ENCODE results near the gene SHANK2. TPM values are rescaled to one million over a fixed set of nuclear protein-coding genes. Genes with fewer than 3 reads are reported as not detected.

SHANK2 gene
- total RNA-seq, 2 experiments from 2014 or later: not detected

- no peak overlapping the region for H3K27ac Mint-ChIP-seq
- ChIA-PET POLR2A (no interaction called here), CTCF (no interaction called here)
- ATAC-seq (no peak), DNase-seq (no peak)
- H3K4me1 Mint-ChIP-seq (ENCODE audit: low read depth): no peaks in the 10 kb centered on the region
- peaks cover 19% of the 10 kb centered on the region for H3K27me3 Mint-ChIP-seq (ENCODE audit: low read depth)
- H3K36me3 Mint-ChIP-seq (ENCODE audit: low read depth): no peaks in the 10 kb centered on the region
- H3K9me3 Mint-ChIP-seq (ENCODE audit: insufficient read depth): no peaks in the 10 kb centered on the region
- H3K4me3 Mint-ChIP-seq: no peak overlapping the region
Observed at GRCh38 chr11:71247551-71248250, 4.7 kb downstream of the SHANK2 start.

- POLR2A ChIA-PET: interaction anchor here (0.7 kb wide), 1 partner anchor 1225 kb away, joined by 4 read pairs; no protein-coding TSS in a partner anchor
- no peak for DNase-seq
- H3K27ac Mint-ChIP-seq: no peak overlapping the region
Observed at GRCh38 chr11:71246559-71246958, 5.8 kb downstream of the SHANK2 start.

GRCh38 chr11:71245601-71246391, 6.6 kb downstream of the SHANK2 start:
- Mint-ChIP-seq H3K36me3 (ENCODE audit: low read depth) (no peaks in the 10 kb centered on the region), H3K27ac (no peak overlapping the region), H3K27me3 (ENCODE audit: low read depth) (peaks cover 26% of the 10 kb centered on the region), H3K4me1 (ENCODE audit: low read depth) (no peaks in the 10 kb centered on the region), H3K4me3 (no peak overlapping the region), H3K9me3 (ENCODE audit: insufficient read depth) (no peaks in the 10 kb centered on the region)
- ChIA-PET CTCF (no interaction called here), POLR2A (interaction anchor here (0.7 kb wide), 1 partner anchor 1225 kb away, joined by 4 read pairs; no protein-coding TSS in a partner anchor)
- no peak for ATAC-seq
- DNase-seq: no peak

More at GRCh38 chr11:71246559-71246958, 5.8 kb downstream of the SHANK2 start:
- Mint-ChIP-seq H3K4me3 (no peak overlapping the region), H3K36me3 (ENCODE audit: low read depth) (no peaks in the 10 kb centered on the region), H3K4me1 (ENCODE audit: low read depth) (no peaks in the 10 kb centered on the region), H3K9me3 (ENCODE audit: insufficient read depth) (no peaks in the 10 kb centered on the region), H3K27me3 (ENCODE audit: low read depth) (peaks cover 25% of the 10 kb centered on the region)
- no peak for ATAC-seq
- CTCF ChIA-PET: no interaction called here

GRCh38 chr11:71244116-71244810, 8.1 kb downstream of the SHANK2 start:
- ChIA-PET POLR2A (no interaction called here), CTCF (no interaction called here)
- DNase-seq (no peak), ATAC-seq (no peak)
- peaks cover 15% of the 10 kb centered on the region for H3K27me3 Mint-ChIP-seq (ENCODE audit: low read depth)
- no peak overlapping the region for H3K27ac Mint-ChIP-seq
- no peaks in the 10 kb centered on the region for H3K36me3 Mint-ChIP-seq (ENCODE audit: low read depth)
- no peaks in the 10 kb centered on the region for H3K4me1 Mint-ChIP-seq (ENCODE audit: low read depth)
- no peaks in the 10 kb centered on the region for H3K9me3 Mint-ChIP-seq (ENCODE audit: insufficient read depth)
- H3K4me3 Mint-ChIP-seq: no peak overlapping the region

GRCh38 chr11:71242391-71242790, 10.0 kb downstream of the SHANK2 start:
- ATAC-seq (no peak), DNase-seq (no peak)
- Mint-ChIP-seq H3K27ac (no peak overlapping the region), H3K4me3 (no peak overlapping the region), H3K9me3 (ENCODE audit: insufficient read depth) (no peaks in the 10 kb centered on the region), H3K4me1 (ENCODE audit: low read depth) (no peaks in the 10 kb centered on the region), H3K36me3 (ENCODE audit: low read depth) (no peaks in the 10 kb centered on the region), H3K27me3 (ENCODE audit: low read depth) (peaks cover 10% of the 10 kb centered on the region)
- ChIA-PET CTCF (no interaction called here), POLR2A (no interaction called here)

GRCh38 chr11:71241721-71242259, 10.6 kb downstream of the SHANK2 start:
- ChIA-PET POLR2A (no interaction called here), CTCF (no interaction called here)
- Mint-ChIP-seq H3K27ac (no peak overlapping the region), H3K27me3 (ENCODE audit: low read depth) (peaks cover 10% of the 10 kb centered on the region), H3K36me3 (ENCODE audit: low read depth) (no peaks in the 10 kb centered on the region), H3K9me3 (ENCODE audit: insufficient read depth) (no peaks in the 10 kb centered on the region), H3K4me1 (ENCODE audit: low read depth) (no peaks in the 10 kb centered on the region), H3K4me3 (no peak overlapping the region)
- DNase-seq (no peak), ATAC-seq (no peak)

- DNase-seq: no peak
- Mint-ChIP-seq H3K9me3 (ENCODE audit: insufficient read depth) (no peaks in the 10 kb centered on the region), H3K27ac (no peak overlapping the region), H3K4me3 (no peak overlapping the region), H3K4me1 (ENCODE audit: low read depth) (no peaks in the 10 kb centered on the region), H3K36me3 (ENCODE audit: low read depth) (no peaks in the 10 kb centered on the region), H3K27me3 (ENCODE audit: low read depth) (peaks cover 10% of the 10 kb centered on the region)
- no peak for ATAC-seq
- POLR2A ChIA-PET: no interaction called here
- CTCF ChIA-PET: no interaction called here
Observed at GRCh38 chr11:71240865-71241691, 11.3 kb downstream of the SHANK2 start.

GRCh38 chr11:71240061-71240690, 12.2 kb downstream of the SHANK2 start:
- ATAC-seq (no peak), DNase-seq (no peak)
- no peaks in the 10 kb centered on the region for H3K9me3 Mint-ChIP-seq (ENCODE audit: insufficient read depth)
- peaks cover 10% of the 10 kb centered on the region for H3K27me3 Mint-ChIP-seq (ENCODE audit: low read depth)
- no peak overlapping the region for H3K27ac Mint-ChIP-seq
- no peaks in the 10 kb centered on the region for H3K36me3 Mint-ChIP-seq (ENCODE audit: low read depth)
- ChIA-PET POLR2A (no interaction called here), CTCF (no interaction called here)
- no peaks in the 10 kb centered on the region for H3K4me1 Mint-ChIP-seq (ENCODE audit: low read depth)
- no peak overlapping the region for H3K4me3 Mint-ChIP-seq

GRCh38 chr11:71239581-71239980, 12.8 kb downstream of the SHANK2 start:
- DNase-seq (no peak), ATAC-seq (no peak)
- H3K36me3 Mint-ChIP-seq (ENCODE audit: low read depth): no peaks in the 10 kb centered on the region
- peaks cover 10% of the 10 kb centered on the region for H3K27me3 Mint-ChIP-seq (ENCODE audit: low read depth)
- POLR2A ChIA-PET: no interaction called here
- CTCF ChIA-PET: no interaction called here
- no peak overlapping the region for H3K27ac Mint-ChIP-seq
- H3K9me3 Mint-ChIP-seq (ENCODE audit: insufficient read depth): no peaks in the 10 kb centered on the region
- no peak overlapping the region for H3K4me3 Mint-ChIP-seq
- no peaks in the 10 kb centered on the region for H3K4me1 Mint-ChIP-seq (ENCODE audit: low read depth)

- no peak overlapping the region for H3K27ac Mint-ChIP-seq
- H3K27me3 Mint-ChIP-seq (ENCODE audit: low read depth): peaks cover 10% of the 10 kb centered on the region
- H3K9me3 Mint-ChIP-seq (ENCODE audit: insufficient read depth): no peaks in the 10 kb centered on the region
- ATAC-seq: no peak
- POLR2A ChIA-PET: interaction anchor here (0.6 kb wide), 1 partner anchor 609 kb away, joined by 3 read pairs; no protein-coding TSS in a partner anchor
- DNase-seq: no peak
- no peaks in the 10 kb centered on the region for H3K4me1 Mint-ChIP-seq (ENCODE audit: low read depth)
- CTCF ChIA-PET: no interaction called here
- H3K4me3 Mint-ChIP-seq: no peak overlapping the region
- no peaks in the 10 kb centered on the region for H3K36me3 Mint-ChIP-seq (ENCODE audit: low read depth)
Observed at GRCh38 chr11:71238941-71239340, 13.4 kb downstream of the SHANK2 start.

GRCh38 chr11:71238285-71238875, 14.0 kb downstream of the SHANK2 start:
- CTCF ChIA-PET: no interaction called here

More at GRCh38 chr11:71238285-71238875, 14.0 kb downstream of the SHANK2 start:
- H3K4me1 Mint-ChIP-seq (ENCODE audit: low read depth): no peaks in the 10 kb centered on the region
- DNase-seq: no peak
- no peak overlapping the region for H3K4me3 Mint-ChIP-seq
- ATAC-seq: no peak
- POLR2A ChIA-PET: no interaction called here
- H3K36me3 Mint-ChIP-seq (ENCODE audit: low read depth): no peaks in the 10 kb centered on the region
- peaks cover 10% of the 10 kb centered on the region for H3K27me3 Mint-ChIP-seq (ENCODE audit: low read depth)
- H3K27ac Mint-ChIP-seq: no peak overlapping the region
- H3K9me3 Mint-ChIP-seq (ENCODE audit: insufficient read depth): no peaks in the 10 kb centered on the region
